Measurements from ENCODE around the gene MEGF11.

Gene MEGF11

GRCh38 chr15:65937054-65937453 is 316.5 kb downstream of the MEGF11 start:
- FAIRE-seq = no peak
- DNase-seq (ENCODE audit: insufficient read length, low spot score) = no peak
- no peak for TF ChIP-seq CTCF (IDR thresholded peaks at IDR 0.05; ENCODE audit: insufficient read depth, missing control alignments)

- no peak for TF ChIP-seq CTCF (IDR thresholded peaks at IDR 0.05; ENCODE audit: insufficient read depth, missing control alignments)
- DNase-seq (ENCODE audit: insufficient read length, low spot score) (no peak), FAIRE-seq (no peak)
Observed at GRCh38 chr15:65936282-65936681, 317.3 kb downstream of the MEGF11 start.

GRCh38 chr15:65935391-65935790 is 318.2 kb downstream of the MEGF11 start:
- FAIRE-seq (no peak), DNase-seq (ENCODE audit: insufficient read length, low spot score) (no peak)
- TF ChIP-seq CTCF (IDR thresholded peaks at IDR 0.05; ENCODE audit: insufficient read depth, missing control alignments) = no peak

- DNase-seq (ENCODE audit: insufficient read length, low spot score) = no peak
- no peak for TF ChIP-seq CTCF (IDR thresholded peaks at IDR 0.05; ENCODE audit: insufficient read depth, missing control alignments)
- no peak for FAIRE-seq
Observed at GRCh38 chr15:65931221-65931620, 322.3 kb downstream of the MEGF11 start.

GRCh38 chr15:65930134-65930533 is 323.4 kb downstream of the MEGF11 start:
- no peak for DNase-seq (ENCODE audit: insufficient read length, low spot score)
- no peak for TF ChIP-seq CTCF (IDR thresholded peaks at IDR 0.05; ENCODE audit: insufficient read depth, missing control alignments)
- FAIRE-seq = no peak

- FAIRE-seq (no peak), DNase-seq (ENCODE audit: insufficient read length, low spot score) (no peak)
- TF ChIP-seq CTCF (IDR thresholded peaks at IDR 0.05; ENCODE audit: insufficient read depth, missing control alignments) = no peak
Observed at GRCh38 chr15:65929573-65929972, 324.0 kb downstream of the MEGF11 start.

GRCh38 chr15:65927545-65927944 is 326.0 kb downstream of the MEGF11 start:
- DNase-seq (ENCODE audit: insufficient read length, low spot score) (no peak), FAIRE-seq (no peak)
- no peak for TF ChIP-seq CTCF (IDR thresholded peaks at IDR 0.05; ENCODE audit: insufficient read depth, missing control alignments)

All from D721Med (cell line).